ENCODE data around the gene JHY.

DNA sequence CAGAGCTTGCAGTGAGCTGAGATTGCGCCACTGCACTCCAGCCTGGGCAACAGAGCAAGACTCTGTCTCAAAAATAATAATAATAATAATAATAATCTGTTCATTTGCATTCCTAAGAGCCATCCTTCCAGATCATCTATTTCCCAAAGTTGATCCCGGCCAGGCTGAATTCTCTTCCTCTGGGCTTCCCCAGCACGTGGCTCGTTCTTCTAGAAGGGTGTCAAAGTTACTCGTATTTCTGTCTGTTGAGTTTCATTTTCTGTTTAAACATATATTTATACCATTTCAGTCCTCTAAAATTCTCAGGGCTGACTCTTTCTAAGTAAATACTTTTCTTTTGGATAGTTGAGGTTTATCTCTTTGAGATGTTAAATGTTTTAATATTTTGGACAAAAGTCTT, 4.8 kb upstream of the JHY start:
- TF ChIP-seq, protein P1, sequence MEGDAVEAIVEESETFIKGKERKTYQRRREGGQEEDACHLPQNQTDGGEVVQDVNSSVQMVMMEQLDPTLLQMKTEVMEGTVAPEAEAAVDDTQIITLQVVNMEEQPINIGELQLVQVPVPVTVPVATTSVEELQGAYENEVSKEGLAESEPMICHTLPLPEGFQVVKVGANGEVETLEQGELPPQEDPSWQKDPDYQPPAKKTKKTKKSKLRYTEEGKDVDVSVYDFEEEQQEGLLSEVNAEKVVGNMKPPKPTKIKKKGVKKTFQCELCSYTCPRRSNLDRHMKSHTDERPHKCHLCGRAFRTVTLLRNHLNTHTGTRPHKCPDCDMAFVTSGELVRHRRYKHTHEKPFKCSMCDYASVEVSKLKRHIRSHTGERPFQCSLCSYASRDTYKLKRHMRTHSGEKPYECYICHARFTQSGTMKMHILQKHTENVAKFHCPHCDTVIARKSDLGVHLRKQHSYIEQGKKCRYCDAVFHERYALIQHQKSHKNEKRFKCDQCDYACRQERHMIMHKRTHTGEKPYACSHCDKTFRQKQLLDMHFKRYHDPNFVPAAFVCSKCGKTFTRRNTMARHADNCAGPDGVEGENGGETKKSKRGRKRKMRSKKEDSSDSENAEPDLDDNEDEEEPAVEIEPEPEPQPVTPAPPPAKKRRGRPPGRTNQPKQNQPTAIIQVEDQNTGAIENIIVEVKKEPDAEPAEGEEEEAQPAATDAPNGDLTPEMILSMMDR (IDR thresholded peaks at IDR 0.05): no peak
- TF ChIP-seq POLR2AphosphoS5 (IDR thresholded peaks at IDR 0.05): no peak
- no peak for TF ChIP-seq EP300 (IDR thresholded peaks at IDR 0.05)
- no peak for TF ChIP-seq POLR2A (IDR thresholded peaks at IDR 0.05)

All from gastroesophageal sphincter (tissue), 3 donors.